Mammary epithelial cell (primary cell): Measurements from ENCODE around the gene TYW1B.
"Not testable (repeated sequence)": the region's sequence is repeated elsewhere in the genome, so short reads cannot be mapped to it uniquely, and the experiment has no call there.

ENCODE experiments used
- EZH2 ChIP-seq: IDR thresholded peaks from 2 replicates; pipeline ENCODE4 v1.6.1; 2012; ENCODE audit warnings: low read length, inconsistent platforms, borderline replicate concordance
- TF ChIP-seq, protein P1 (sequence below), 2 donors: IDR thresholded peaks in 1 of 2; conservative IDR thresholded peaks in 1 of 2; 2 replicates each; pipeline ENCODE4 v1.5.1; 2011 to 2012; ENCODE audit warnings: inconsistent platforms in 2 of 2, low read length in 2 of 2, mild to moderate bottlenecking in 2 of 2, control low read depth in 1 of 2, low read depth in 1 of 2; ENCODE audit not compliant: insufficient read depth in 1 of 2; ENCODE audit errors: extremely low read depth in 1 of 2

DNA sequence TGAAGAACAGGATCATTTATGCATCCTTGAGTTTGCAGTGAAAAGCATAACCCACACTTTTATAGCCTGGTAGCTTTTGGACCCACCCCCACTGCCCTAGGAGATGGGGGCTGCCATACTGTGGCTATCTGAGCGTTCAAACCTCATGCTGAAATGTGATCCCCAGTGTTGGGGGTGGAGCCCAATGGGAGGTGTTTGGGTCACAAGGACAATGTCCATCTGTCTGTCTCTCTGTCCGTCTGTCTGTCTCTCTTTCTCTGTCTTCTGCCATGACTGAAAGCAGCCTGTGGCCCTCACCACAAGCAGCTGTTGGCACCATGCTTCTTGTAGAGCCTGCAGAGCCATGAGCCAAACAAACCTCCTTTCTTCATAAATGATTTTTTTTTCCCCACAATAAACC lies 207.1 kb downstream of the TYW1B start:
- TF ChIP-seq, protein P1, sequence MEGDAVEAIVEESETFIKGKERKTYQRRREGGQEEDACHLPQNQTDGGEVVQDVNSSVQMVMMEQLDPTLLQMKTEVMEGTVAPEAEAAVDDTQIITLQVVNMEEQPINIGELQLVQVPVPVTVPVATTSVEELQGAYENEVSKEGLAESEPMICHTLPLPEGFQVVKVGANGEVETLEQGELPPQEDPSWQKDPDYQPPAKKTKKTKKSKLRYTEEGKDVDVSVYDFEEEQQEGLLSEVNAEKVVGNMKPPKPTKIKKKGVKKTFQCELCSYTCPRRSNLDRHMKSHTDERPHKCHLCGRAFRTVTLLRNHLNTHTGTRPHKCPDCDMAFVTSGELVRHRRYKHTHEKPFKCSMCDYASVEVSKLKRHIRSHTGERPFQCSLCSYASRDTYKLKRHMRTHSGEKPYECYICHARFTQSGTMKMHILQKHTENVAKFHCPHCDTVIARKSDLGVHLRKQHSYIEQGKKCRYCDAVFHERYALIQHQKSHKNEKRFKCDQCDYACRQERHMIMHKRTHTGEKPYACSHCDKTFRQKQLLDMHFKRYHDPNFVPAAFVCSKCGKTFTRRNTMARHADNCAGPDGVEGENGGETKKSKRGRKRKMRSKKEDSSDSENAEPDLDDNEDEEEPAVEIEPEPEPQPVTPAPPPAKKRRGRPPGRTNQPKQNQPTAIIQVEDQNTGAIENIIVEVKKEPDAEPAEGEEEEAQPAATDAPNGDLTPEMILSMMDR (conservative IDR thresholded peaks at IDR 0.05 in 1 of 2, IDR thresholded peaks at IDR 0.05 in 1 of 2; ENCODE audit: extremely low read depth in 1 of 2, insufficient read depth in 1 of 2, low read depth in 1 of 2, low read length in 2 of 2) = not testable (repeated sequence)
- TF ChIP-seq EZH2 = not testable (repeated sequence)
